Measurements from ENCODE around the gene SLC38A5.

The SLC38A5 gene

GRCh38 chrX:48513670-48514069 is 43.6 kb upstream of the SLC38A5 start:
- no peaks in the 10 kb centered on the region for H3K9me2 ChIP-seq (ENCODE audit: low read depth, low read length)
- no peaks in the 10 kb centered on the region for H3K79me2 ChIP-seq (ENCODE audit: insufficient read depth, low read length)
- H3K4me1 ChIP-seq (ENCODE audit: insufficient read depth, low read length, severe bottlenecking) = no peaks in the 10 kb centered on the region
- H3K9me3 ChIP-seq (ENCODE audit: low read length) = no peaks in the 10 kb centered on the region
- TF ChIP-seq EZH2 (IDR thresholded peaks at IDR 0.05; ENCODE audit: borderline replicate concordance, low read length) (no peak), CTCF (IDR thresholded peaks at IDR 0.05; ENCODE audit: low read length) (no peak)
- H4K20me1 ChIP-seq (ENCODE audit: insufficient read depth, low read length) = no peaks in the 10 kb centered on the region
- H3K4me3 ChIP-seq (ENCODE audit: low read depth, low read length, poor library complexity, severe bottlenecking) = no peak overlapping the region
- no peak overlapping the region for H3K9ac ChIP-seq (ENCODE audit: low read length)
- no peaks in the 10 kb centered on the region for H3F3A ChIP-seq (ENCODE audit: insufficient read depth, low read length)
- H3K27ac ChIP-seq (ENCODE audit: low read depth, low read length, poor library complexity, severe bottlenecking) = no peak overlapping the region
- no peaks in the 10 kb centered on the region for H3K36me3 ChIP-seq (ENCODE audit: insufficient read depth, low read length)
- H3K27me3 ChIP-seq (ENCODE audit: insufficient read depth, low read length) = no peaks in the 10 kb centered on the region
- H2AFZ ChIP-seq (ENCODE audit: low read length) = no peak overlapping the region
- H3K4me2 ChIP-seq (ENCODE audit: low read length) = no peak overlapping the region

- H3K79me2 ChIP-seq (ENCODE audit: insufficient read depth, low read length) = no peaks in the 10 kb centered on the region
- H3K27me3 ChIP-seq (ENCODE audit: insufficient read depth, low read length) = no peaks in the 10 kb centered on the region
- no peak overlapping the region for H3K9ac ChIP-seq (ENCODE audit: low read length)
These were observed 42.4 kb upstream of the SLC38A5 start for GRCh38 chrX:48512371-48512935.

GRCh38 chrX:48511560-48511959 is 41.5 kb upstream of the SLC38A5 start:
- Histone ChIP-seq H3K27ac (ENCODE audit: low read depth, low read length, poor library complexity, severe bottlenecking) (no peak overlapping the region), H3K4me3 (ENCODE audit: low read depth, low read length, poor library complexity, severe bottlenecking) (no peak overlapping the region), H3F3A (ENCODE audit: insufficient read depth, low read length) (no peaks in the 10 kb centered on the region), H3K9ac (ENCODE audit: low read length) (no peak overlapping the region), H3K36me3 (ENCODE audit: insufficient read depth, low read length) (no peaks in the 10 kb centered on the region), H3K4me1 (ENCODE audit: insufficient read depth, low read length, severe bottlenecking) (peaks cover 3% of the 10 kb centered on the region), H3K9me3 (ENCODE audit: low read length) (no peaks in the 10 kb centered on the region), H3K27me3 (ENCODE audit: insufficient read depth, low read length) (no peaks in the 10 kb centered on the region), H3K79me2 (ENCODE audit: insufficient read depth, low read length) (no peaks in the 10 kb centered on the region), H4K20me1 (ENCODE audit: insufficient read depth, low read length) (no peaks in the 10 kb centered on the region), H2AFZ (ENCODE audit: low read length) (no peak overlapping the region), H3K4me2 (ENCODE audit: low read length) (no peak overlapping the region), H3K9me2 (ENCODE audit: low read depth, low read length) (no peaks in the 10 kb centered on the region)
- TF ChIP-seq EZH2 (IDR thresholded peaks at IDR 0.05; ENCODE audit: borderline replicate concordance, low read length) = no peak
- peak; percentile 27; the same call in 1 of the 2 replicates for TF ChIP-seq CTCF (IDR thresholded peaks at IDR 0.05; ENCODE audit: low read length)

More at GRCh38 chrX:48512371-48512935, 42.4 kb upstream of the SLC38A5 start:
- TF ChIP-seq CTCF (IDR thresholded peaks at IDR 0.05; ENCODE audit: low read length) = no peak
- no peak for TF ChIP-seq EZH2 (IDR thresholded peaks at IDR 0.05; ENCODE audit: borderline replicate concordance, low read length)
- Histone ChIP-seq H3K4me1 (ENCODE audit: insufficient read depth, low read length, severe bottlenecking) (peaks cover 3% of the 10 kb centered on the region), H3K4me2 (ENCODE audit: low read length) (no peak overlapping the region), H3F3A (ENCODE audit: insufficient read depth, low read length) (no peaks in the 10 kb centered on the region), H4K20me1 (ENCODE audit: insufficient read depth, low read length) (no peaks in the 10 kb centered on the region), H3K27ac (ENCODE audit: low read depth, low read length, poor library complexity, severe bottlenecking) (no peak overlapping the region), H3K9me3 (ENCODE audit: low read length) (no peaks in the 10 kb centered on the region), H2AFZ (ENCODE audit: low read length) (no peak overlapping the region), H3K36me3 (ENCODE audit: insufficient read depth, low read length) (no peaks in the 10 kb centered on the region), H3K9me2 (ENCODE audit: low read depth, low read length) (no peaks in the 10 kb centered on the region), H3K4me3 (ENCODE audit: low read depth, low read length, poor library complexity, severe bottlenecking) (no peak overlapping the region)
